ENCODE data around the gene ZFYVE21. TPM values are rescaled to one million over a fixed set of nuclear protein-coding genes. Genes with fewer than 3 reads are reported as not detected.

ZFYVE21 gene
- total RNA-seq, 1 donor from 2014 or later = 48.1 TPM

GRCh38 chr14:103725739-103726395 is 10.3 kb downstream of the ZFYVE21 start:
- peaks cover 11% of the 10 kb centered on the region for H3K4me1 Mint-ChIP-seq (ENCODE audit: unreplicated experiment)
- TF ChIP-seq CTCF (IDR thresholded peaks at IDR 0.05; ENCODE audit: unreplicated experiment) = no peak
- DNase-seq (ENCODE audit: low spot score) = no peak
- peaks cover 14% of the 10 kb centered on the region for H3K36me3 Mint-ChIP-seq (ENCODE audit: low read depth, unreplicated experiment)
- peaks cover 2% of the 10 kb centered on the region for H3K27me3 Mint-ChIP-seq (ENCODE audit: unreplicated experiment)
- H3K4me3 Mint-ChIP-seq (ENCODE audit: unreplicated experiment) = no peak overlapping the region
- H3K9me3 Mint-ChIP-seq (ENCODE audit: unreplicated experiment) = no peaks in the 10 kb centered on the region
- no peak overlapping the region for H3K27ac Mint-ChIP-seq (ENCODE audit: unreplicated experiment)

GRCh38 chr14:103726474-103726873 is 10.9 kb downstream of the ZFYVE21 start:
- Mint-ChIP-seq H3K36me3 (ENCODE audit: low read depth, unreplicated experiment) (peaks cover 14% of the 10 kb centered on the region), H3K9me3 (ENCODE audit: unreplicated experiment) (no peaks in the 10 kb centered on the region), H3K4me3 (ENCODE audit: unreplicated experiment) (no peak overlapping the region), H3K27me3 (ENCODE audit: unreplicated experiment) (peaks cover 2% of the 10 kb centered on the region), H3K27ac (ENCODE audit: unreplicated experiment) (no peak overlapping the region), H3K4me1 (ENCODE audit: unreplicated experiment) (peaks cover 11% of the 10 kb centered on the region)
- TF ChIP-seq CTCF (IDR thresholded peaks at IDR 0.05; ENCODE audit: unreplicated experiment) = no peak
- DNase-seq (ENCODE audit: low spot score) = no peak

- peaks cover 16% of the 10 kb centered on the region for H3K36me3 Mint-ChIP-seq (ENCODE audit: low read depth, unreplicated experiment)
- no peaks in the 10 kb centered on the region for H3K9me3 Mint-ChIP-seq (ENCODE audit: unreplicated experiment)
- no peak overlapping the region for H3K27ac Mint-ChIP-seq (ENCODE audit: unreplicated experiment)
- TF ChIP-seq CTCF (IDR thresholded peaks at IDR 0.05; ENCODE audit: unreplicated experiment) = no peak
- H3K27me3 Mint-ChIP-seq (ENCODE audit: unreplicated experiment) = peaks cover 2% of the 10 kb centered on the region
- peaks cover 11% of the 10 kb centered on the region for H3K4me1 Mint-ChIP-seq (ENCODE audit: unreplicated experiment)
- H3K4me3 Mint-ChIP-seq (ENCODE audit: unreplicated experiment) = no peak overlapping the region
- DNase-seq (ENCODE audit: low spot score) = no peak
Measured at GRCh38 chr14:103727313-103727980, 11.8 kb downstream of the ZFYVE21 start.

GRCh38 chr14:103728141-103728540 is 12.5 kb downstream of the ZFYVE21 start:
- Mint-ChIP-seq H3K4me3 (ENCODE audit: unreplicated experiment) (peak overlapping the region; percentile 42), H3K4me1 (ENCODE audit: unreplicated experiment) (peaks cover 14% of the 10 kb centered on the region), H3K27ac (ENCODE audit: unreplicated experiment) (peak overlapping the region; percentile 77), H3K27me3 (ENCODE audit: unreplicated experiment) (peaks cover 5% of the 10 kb centered on the region), H3K9me3 (ENCODE audit: unreplicated experiment) (no peaks in the 10 kb centered on the region), H3K36me3 (ENCODE audit: low read depth, unreplicated experiment) (peaks cover 23% of the 10 kb centered on the region)
- no peak for TF ChIP-seq CTCF (IDR thresholded peaks at IDR 0.05; ENCODE audit: unreplicated experiment)
- no peak for DNase-seq (ENCODE audit: low spot score)

- H3K4me3 Mint-ChIP-seq (ENCODE audit: unreplicated experiment) = peak overlapping the region; percentile 42
- H3K27me3 Mint-ChIP-seq (ENCODE audit: unreplicated experiment) = peaks cover 7% of the 10 kb centered on the region
- DNase-seq (ENCODE audit: low spot score) = no peak
- peaks cover 27% of the 10 kb centered on the region for H3K36me3 Mint-ChIP-seq (ENCODE audit: low read depth, unreplicated experiment)
- peaks cover 14% of the 10 kb centered on the region for H3K4me1 Mint-ChIP-seq (ENCODE audit: unreplicated experiment)
- peak overlapping the region; percentile 77 for H3K27ac Mint-ChIP-seq (ENCODE audit: unreplicated experiment)
- TF ChIP-seq CTCF (IDR thresholded peaks at IDR 0.05; ENCODE audit: unreplicated experiment) = no peak
- no peaks in the 10 kb centered on the region for H3K9me3 Mint-ChIP-seq (ENCODE audit: unreplicated experiment)
Measured at GRCh38 chr14:103728721-103729120, 13.1 kb downstream of the ZFYVE21 start.
